IMR-90 (cell line): ENCODE data around the gene PARD3. TPM values are rescaled to one million over a fixed set of nuclear protein-coding genes. Genes with fewer than 3 reads are reported as not detected.

Source experiments
- ATAC-seq: fragments of 200-7000 bp; cut with Tn5 transposase; 2 replicates; pipeline ENCODE4 v1.9.1; 2020; ENCODE audit warnings: low read depth, mild to moderate bottlenecking, moderate library complexity
- BruUV-seq: library from RNA; stranded (reverse); fragments of 400-500 nt; replicated peaks from 2 replicates; lab custom pipeline; 2021; lab: Mats Ljungman, UMichigan
- CTCF ChIA-PET: fragments of 300-600 bp; formaldehyde crosslinking; extraction: SDS; loops from one replicate; lab custom pipeline; 2021; ENCODE audit warnings: antibody characterized with exemption; lab: Yijun Ruan, JAX
- POLR2A ChIA-PET: fragments of 300-600 bp; sonication (Branson Sonifier 250); formaldehyde crosslinking; loops from one replicate; lab custom pipeline; 2022; ENCODE audit warnings: antibody characterized with exemption; ENCODE audit not compliant: unreplicated experiment; lab: Charles Lee
- DNase-seq: peaks from one replicate; pipeline ENCODE4 v3.0.0; 2013
- H2AFZ ChIP-seq: replicated peaks from 2 replicates; pipeline ENCODE3; 2013; ENCODE audit warnings: low read length, mild to moderate bottlenecking; ENCODE audit not compliant: poor library complexity
- H2AK5ac ChIP-seq: 2 replicates; pipeline ENCODE4 v1.6.1; 2013; ENCODE audit warnings: low read depth, low read length, inconsistent platforms
- H2AK9ac ChIP-seq: replicated peaks from 2 replicates; pipeline ENCODE3; 2013; ENCODE audit warnings: mild to moderate bottlenecking, low read depth, low read length, moderate library complexity; ENCODE audit not compliant: poor library complexity
- H2BK120ac ChIP-seq: 2 replicates; pipeline ENCODE4 v1.6.1; 2013; ENCODE audit warnings: low read depth, low read length, inconsistent platforms
- H2BK15ac ChIP-seq: 3 replicates; pipeline ENCODE4 v1.6.1; 2013; ENCODE audit warnings: low read depth, low read length, inconsistent platforms
- H2BK20ac ChIP-seq: 2 replicates; pipeline ENCODE4 v1.6.1; 2013; ENCODE audit warnings: low read depth, mild to moderate bottlenecking, inconsistent platforms, low read length, moderate library complexity
- H2BK5ac ChIP-seq: 2 replicates; pipeline ENCODE4 v1.6.1; 2013; ENCODE audit warnings: mild to moderate bottlenecking, low read depth, low read length, inconsistent platforms; ENCODE audit not compliant: poor library complexity, severe bottlenecking
- H3K14ac ChIP-seq: replicated peaks from 2 replicates; pipeline ENCODE4 v1.6.1; 2013; ENCODE audit warnings: low read depth, low read length, inconsistent platforms
- H3K18ac ChIP-seq: 2 replicates; pipeline ENCODE4 v1.6.1; 2013; ENCODE audit warnings: low read depth, low read length, control low read depth
- H3K23ac ChIP-seq: 2 replicates; pipeline ENCODE4 v1.6.1; 2013; ENCODE audit warnings: low read depth, low read length, inconsistent platforms
- H3K27ac ChIP-seq: 2 replicates; pipeline ENCODE4 v1.5.1; 2013; ENCODE audit warnings: mild to moderate bottlenecking, control low read depth, low read length; ENCODE audit not compliant: insufficient read depth
- H3K27me3 ChIP-seq: 2 replicates; pipeline ENCODE4 v1.6.1; 2013; ENCODE audit warnings: low read length; ENCODE audit not compliant: control insufficient read depth, insufficient read depth
- H3K36me3 ChIP-seq: 2 replicates; pipeline ENCODE4 v1.6.1; 2013; ENCODE audit warnings: low read length, mixed read lengths; ENCODE audit not compliant: control insufficient read depth, insufficient read depth
- H3K4ac ChIP-seq: 2 replicates; pipeline ENCODE4 v1.6.1; 2013; ENCODE audit warnings: low read depth, low read length, inconsistent platforms
- H3K4me1 ChIP-seq: 2 replicates; pipeline ENCODE4 v1.6.1; 2013; ENCODE audit warnings: low read length, mixed read lengths; ENCODE audit not compliant: control insufficient read depth, insufficient read depth
- H3K4me2 ChIP-seq: 2 replicates; pipeline ENCODE4 v1.6.1; 2013; ENCODE audit warnings: low read depth, mild to moderate bottlenecking, control low read depth, low read length, moderate library complexity
- H3K4me3 ChIP-seq: 2 replicates; pipeline ENCODE4 v1.5.1; 2013; ENCODE audit warnings: low read depth, mild to moderate bottlenecking, control low read depth, low read length, moderate library complexity; ENCODE audit not compliant: insufficient read depth
- H3K56ac ChIP-seq: 2 replicates; pipeline ENCODE4 v1.6.1; 2013; ENCODE audit warnings: low read length, inconsistent platforms; ENCODE audit not compliant: insufficient read depth; ENCODE audit errors: extremely low read depth
- H3K79me1 ChIP-seq, 2 experiments: 2 replicates each; pipeline ENCODE4 v1.6.1; 2013; ENCODE audit warnings: low read length in 2 of 2, inconsistent platforms in 1 of 2, low read depth in 1 of 2
- H3K9ac ChIP-seq: 2 replicates; pipeline ENCODE4 v1.6.1; 2013; ENCODE audit warnings: low read depth, low read length, control low read depth
- H3K9me1 ChIP-seq: 2 replicates; pipeline ENCODE4 v1.6.1; 2013; ENCODE audit warnings: low read length, inconsistent platforms; ENCODE audit not compliant: insufficient read depth
- H3K9me3 ChIP-seq: 2 replicates; pipeline ENCODE4 v1.6.1; 2013; ENCODE audit warnings: low read length; ENCODE audit not compliant: control insufficient read depth, insufficient read depth
- H4K20me1 ChIP-seq: 2 replicates; pipeline ENCODE4 v1.6.1; 2013; ENCODE audit warnings: low read length, inconsistent platforms; ENCODE audit not compliant: insufficient read depth
- H4K5ac ChIP-seq: 2 replicates; pipeline ENCODE4 v1.6.1; 2013; ENCODE audit warnings: mild to moderate bottlenecking, low read depth, low read length, control low read depth
- H4K8ac ChIP-seq, 2 experiments: 2 replicates each; pipeline ENCODE4 v1.6.1; 2013; ENCODE audit warnings: low read depth in 2 of 2, low read length in 2 of 2, control low read depth in 1 of 2, inconsistent platforms in 1 of 2
- H4K91ac ChIP-seq: 2 replicates; pipeline ENCODE4 v1.6.1; 2013; ENCODE audit warnings: low read depth, low read length, inconsistent platforms; ENCODE audit not compliant: insufficient read depth
- BHLHE40 ChIP-seq: fragments of 150-350 bp; IDR thresholded peaks from 2 replicates; pipeline ENCODE4 v1.6.1; 2016; ENCODE audit warnings: mild to moderate bottlenecking, low read depth, low read length
- CEBPB ChIP-seq: IDR thresholded peaks from 2 replicates; pipeline ENCODE4 v1.6.1; 2012; ENCODE audit warnings: low read depth, low read length, improper control_type of control experiment
- FOS ChIP-seq: fragments of 150-350 bp; IDR thresholded peaks from 2 replicates; pipeline ENCODE4 v1.6.1; 2016; ENCODE audit warnings: low read depth, low read length
- MAFK ChIP-seq: IDR thresholded peaks from 2 replicates; pipeline ENCODE4 v1.6.1; 2012; ENCODE audit warnings: low read depth, low read length, improper control_type of control experiment
- MAZ ChIP-seq: IDR thresholded peaks from 2 replicates; pipeline ENCODE4 v1.6.1; 2012; ENCODE audit warnings: low read depth, mild to moderate bottlenecking, low read length, improper control_type of control experiment, moderate library complexity, borderline replicate concordance
- MXI1 ChIP-seq: IDR thresholded peaks from 2 replicates; pipeline ENCODE4 v1.6.1; 2012; ENCODE audit warnings: low read depth, mild to moderate bottlenecking, low read length, moderate library complexity, borderline replicate concordance
- NFE2L2 ChIP-seq: fragments of 150-350 bp; IDR thresholded peaks from 2 replicates; pipeline ENCODE4 v1.6.1; 2016; ENCODE audit warnings: low read depth, mild to moderate bottlenecking, low read length
- RAD21 ChIP-seq: IDR thresholded peaks from 2 replicates; pipeline ENCODE4 v1.6.1; 2012; ENCODE audit warnings: low read length, improper control_type of control experiment
- RFX5 ChIP-seq: IDR thresholded peaks from 2 replicates; pipeline ENCODE4 v1.8.0; 2012; ENCODE audit warnings: low read depth, mild to moderate bottlenecking, low read length, moderate library complexity
- SMC3 ChIP-seq: fragments of 150-350 bp; IDR thresholded peaks from 2 replicates; pipeline ENCODE4 v1.6.1; 2016; ENCODE audit warnings: low read depth, mild to moderate bottlenecking, antibody characterized with exemption, low read length, moderate library complexity
- WGBS, 2 experiments: methylation state at CpG; one replicate each; pipeline versions ENCODE4 v1.1.5 to v1.1.7; 2013; ENCODE audit warnings: missing lambda C conversion rate in 2 of 2; ENCODE audit not compliant: insufficient read length in 1 of 2; ENCODE audit errors: extremely low coverage in 2 of 2; 5-methylcytosine and 5-hydroxymethylcytosine counted together
- dilution Hi-C: fragments of 300-500 bp; cut with HindIII; formaldehyde crosslinking; loops from one replicate; pipeline ENCODE4 v1.14.3; 2018; ENCODE audit warnings: low sequenced_read_pairs; ENCODE audit not compliant: unreplicated experiment
- in situ Hi-C: fragments of 300-500 bp; cut with MboI; formaldehyde crosslinking; loops from 3 replicates; pipeline ENCODE4 v1.14.3; 2019; ENCODE audit warnings: low sequenced_read_pairs, inconsistent platforms, mixed read lengths
- intact Hi-C: fragments of 100-400 bp; cut with micrococcal nuclease; formaldehyde crosslinking; loops from 2 replicates; pipeline ENCODE4 v1.10.0; 2022
- polyA plus RNA-seq, 3 experiments: library from polyadenylated mRNA; depleted of rRNA; stranded (reverse); fragments of >200 nt; gene quantifications; 2 replicates each; pipeline ENCODE4 v1.2.3, GENCODE V29; 2012; ENCODE audit warnings: low replicate concordance in 1 of 3
- total RNA-seq: library from RNA; depleted of rRNA; stranded (reverse); fragments of >200 nt; gene quantifications from 2 replicates; pipeline ENCODE4 v1.2.3, GENCODE V29; 2012
- TF ChIP-seq, protein P1 (sequence below): conservative IDR thresholded peaks from 2 replicates; pipeline ENCODE4 v1.5.1; 2012; ENCODE audit warnings: mild to moderate bottlenecking, low read depth, low read length, improper control_type of control experiment

Gene PARD3
- total and polyA plus RNA-seq, 2 of the 4 experiments (the other 2 are of a cell fraction): 14.6 to 37.5 TPM

DNA sequence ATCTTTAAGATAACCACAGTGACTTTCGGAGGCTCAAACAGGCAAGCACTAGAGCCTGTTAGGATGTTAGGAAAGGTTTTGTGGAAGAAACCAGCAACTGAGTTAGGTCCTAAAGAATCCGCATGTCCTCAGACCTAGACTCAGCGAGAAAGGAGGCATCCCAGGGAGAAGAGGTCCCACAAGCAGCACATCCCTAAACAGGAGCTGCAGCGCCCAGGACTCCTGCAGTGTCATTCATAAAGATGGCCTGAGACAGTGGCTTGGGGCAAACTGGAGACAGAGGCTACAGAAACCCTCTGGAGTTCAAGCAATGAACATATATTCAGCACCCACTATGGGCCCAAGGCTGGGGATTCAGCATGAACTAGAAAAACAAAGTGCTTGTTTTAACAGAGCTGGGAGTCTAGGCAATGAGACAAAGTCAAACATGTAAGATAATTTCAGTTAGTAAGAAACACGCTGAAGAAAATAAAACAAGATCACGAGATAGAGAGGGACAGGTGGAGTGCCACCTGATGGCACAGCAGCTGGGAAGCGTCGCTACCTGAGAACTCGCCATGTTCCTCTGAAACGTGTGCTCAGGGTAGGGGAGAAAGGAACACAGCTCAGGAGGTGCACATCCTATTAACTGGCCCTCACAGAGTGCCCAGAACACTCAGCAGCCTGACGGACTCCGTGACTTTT, 48.1 kb downstream of the PARD3 start:
- DNase-seq: no peak
- no peaks in the 10 kb centered on the region for H3K36me3 ChIP-seq
- H2AK5ac ChIP-seq: no peak overlapping the region
- H3K79me1 ChIP-seq: peaks cover 19 to 72% of the 10 kb centered on the region in 2 experiments
- H3K4ac ChIP-seq: no peak overlapping the region
- dilution Hi-C loops: no loop called here
- H3K27ac ChIP-seq: no peak overlapping the region
- H2BK15ac ChIP-seq: no peak overlapping the region
- H4K8ac ChIP-seq: no peak overlapping the region
- H3K14ac ChIP-seq: no peak overlapping the region
- H3K4me2 ChIP-seq: no peak overlapping the region
- ChIA-PET POLR2A (interaction anchor here (0.6 kb wide), 2 partner anchors 9 to 366 kb away, joined by 3 to 6 read pairs; no protein-coding TSS in a partner anchor), CTCF (no interaction called here)
- H3K9me3 ChIP-seq: no peaks in the 10 kb centered on the region
- H2BK20ac ChIP-seq: no peak overlapping the region
- H4K91ac ChIP-seq: no peak overlapping the region
- H3K4me1 ChIP-seq: peaks cover 4% of the 10 kb centered on the region; the same call in 1 of the 2 replicates
- H2BK5ac ChIP-seq: no peak overlapping the region
- H3K23ac ChIP-seq: no peak overlapping the region
- H4K20me1 ChIP-seq: peaks cover 17% of the 10 kb centered on the region
- no peaks in the 10 kb centered on the region for H3K27me3 ChIP-seq
- WGBS, 2 experiments: 81% methylated on average over 3 of the region's 12 CpGs; no CpG with 5 or more reads in 1 of the 2 experiments
- peaks cover 8% of the 10 kb centered on the region for H3K9me1 ChIP-seq
- H3K56ac ChIP-seq: no peak overlapping the region
- H2BK120ac ChIP-seq: no peak overlapping the region
- no peak overlapping the region for H3K4me3 ChIP-seq
- H3K18ac ChIP-seq: no peak overlapping the region
- intact Hi-C loops: no loop called here
- TF ChIP-seq RAD21: no peak
- TF ChIP-seq, protein P1, sequence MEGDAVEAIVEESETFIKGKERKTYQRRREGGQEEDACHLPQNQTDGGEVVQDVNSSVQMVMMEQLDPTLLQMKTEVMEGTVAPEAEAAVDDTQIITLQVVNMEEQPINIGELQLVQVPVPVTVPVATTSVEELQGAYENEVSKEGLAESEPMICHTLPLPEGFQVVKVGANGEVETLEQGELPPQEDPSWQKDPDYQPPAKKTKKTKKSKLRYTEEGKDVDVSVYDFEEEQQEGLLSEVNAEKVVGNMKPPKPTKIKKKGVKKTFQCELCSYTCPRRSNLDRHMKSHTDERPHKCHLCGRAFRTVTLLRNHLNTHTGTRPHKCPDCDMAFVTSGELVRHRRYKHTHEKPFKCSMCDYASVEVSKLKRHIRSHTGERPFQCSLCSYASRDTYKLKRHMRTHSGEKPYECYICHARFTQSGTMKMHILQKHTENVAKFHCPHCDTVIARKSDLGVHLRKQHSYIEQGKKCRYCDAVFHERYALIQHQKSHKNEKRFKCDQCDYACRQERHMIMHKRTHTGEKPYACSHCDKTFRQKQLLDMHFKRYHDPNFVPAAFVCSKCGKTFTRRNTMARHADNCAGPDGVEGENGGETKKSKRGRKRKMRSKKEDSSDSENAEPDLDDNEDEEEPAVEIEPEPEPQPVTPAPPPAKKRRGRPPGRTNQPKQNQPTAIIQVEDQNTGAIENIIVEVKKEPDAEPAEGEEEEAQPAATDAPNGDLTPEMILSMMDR: no peak
- no peak for TF ChIP-seq CEBPB
- no peak for TF ChIP-seq MAFK
- TF ChIP-seq MXI1: no peak
- TF ChIP-seq NFE2L2: no peak
- no peak for TF ChIP-seq FOS
- no peak for TF ChIP-seq MAZ
- TF ChIP-seq SMC3: no peak
- no peak for TF ChIP-seq BHLHE40
- TF ChIP-seq RFX5: no peak
- ATAC-seq: no peak
- no peak overlapping the region for H2AK9ac ChIP-seq
- H2AFZ ChIP-seq: no peak overlapping the region
- no peak overlapping the region for H3K9ac ChIP-seq
- BruUV-seq: no TSS peak
- in situ Hi-C loops: no loop called here
- H4K5ac ChIP-seq: no peak overlapping the region
